HepG2 (cell line): ENCODE data around the gene RORC.

Source experiments
- BHLHE40 ChIP-seq: IDR thresholded peaks from 2 replicates; pipeline ENCODE4 v1.6.1; 2011; ENCODE audit warnings: low read length, improper control_type of control experiment
- DNMT3B ChIP-seq: conservative IDR thresholded peaks from 2 replicates; pipeline ENCODE4 v1.6.1; 2016; ENCODE audit warnings: missing biosample characterization, control low read depth
- FOXK1 ChIP-seq: sonication (generic); formaldehyde crosslinking; IDR thresholded peaks from 2 replicates; pipeline ENCODE4 v1.4.0; 2020; ENCODE audit warnings: low read depth, missing genetic modification reagents, borderline replicate concordance
- IRX3 ChIP-seq: sonication (generic); formaldehyde crosslinking; IDR thresholded peaks from 2 replicates; pipeline ENCODE4 v1.8.1; 2023; ENCODE audit warnings: mild to moderate bottlenecking, low read depth, missing genetic modification reagents, borderline replicate concordance
- RFX5 ChIP-seq: IDR thresholded peaks from 2 replicates; pipeline ENCODE4 v1.6.1; 2011; ENCODE audit warnings: low read depth, low read length, improper control_type of control experiment
- ZKSCAN5 ChIP-seq: sonication (generic); formaldehyde crosslinking; IDR thresholded peaks from 2 replicates; pipeline ENCODE4 v1.5.1; 2020; ENCODE audit warnings: mild to moderate bottlenecking, missing genetic modification reagents
- ZNF251 ChIP-seq: sonication (generic); formaldehyde crosslinking; IDR thresholded peaks from 2 replicates; pipeline ENCODE4 v1.9.0; 2021; ENCODE audit warnings: mild to moderate bottlenecking, missing genetic modification reagents

DNA sequence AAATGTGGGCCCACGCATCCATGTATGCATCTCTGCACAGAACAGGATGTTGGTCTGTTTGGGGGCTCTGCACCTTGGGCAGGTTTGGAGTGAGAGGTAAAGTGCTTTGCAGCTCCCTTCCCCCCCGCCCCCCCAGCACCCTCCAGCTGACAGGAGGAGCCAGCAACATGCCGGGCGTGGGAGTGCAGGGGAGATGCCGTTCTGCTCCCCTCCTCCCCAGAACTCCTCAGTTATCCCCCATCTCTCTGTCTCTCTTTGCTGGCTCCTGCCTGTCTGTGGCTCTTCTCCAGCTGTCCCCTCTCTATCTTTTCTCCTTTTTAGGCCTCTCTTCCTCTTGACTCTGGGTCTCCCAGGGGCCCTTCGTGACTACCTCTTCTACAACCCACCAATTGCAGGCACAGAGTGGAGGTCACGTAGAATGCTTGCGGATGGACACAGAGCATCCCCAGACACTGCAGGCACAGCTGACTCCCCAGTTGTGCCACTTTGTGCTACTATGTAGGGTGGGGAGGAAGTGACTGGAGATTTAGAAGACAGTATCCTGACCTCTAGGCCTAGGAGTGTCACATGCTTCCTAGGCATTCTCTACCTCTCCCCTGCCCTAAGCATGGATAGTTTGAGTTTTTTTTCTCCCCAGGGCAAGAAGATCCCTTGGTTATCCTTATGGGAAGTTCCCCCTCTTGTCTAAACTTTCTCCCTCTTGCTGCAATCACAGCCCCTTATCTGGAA, 1.7 kb upstream of the RORC start:
- TF ChIP-seq IRX3 (no peak), ZKSCAN5 (CRISPR knock-in tag) (no peak), ZNF251 (CRISPR knock-in tag) (no peak), BHLHE40 (no peak), RFX5 (no peak), DNMT3B (CRISPR knock-in tag) (no peak), FOXK1 (no peak)
